ENCODE measurements around the gene LTB4R2. TPM values are rescaled to one million over a fixed set of nuclear protein-coding genes. Genes with fewer than 3 reads are reported as not detected.

Gene LTB4R2
- total RNA-seq, 2 donors from 2014 or later: 17.3 to 23.3 TPM

GRCh38 chr14:24282736-24283135, 27.2 kb upstream of the LTB4R2 start:
- Mint-ChIP-seq H3K27me3 (no peaks in the 10 kb centered on the region), H3K4me1 (peaks cover 32% of the 10 kb centered on the region), H3K27ac (no peak overlapping the region), H3K4me3 (no peak overlapping the region), H3K36me3 (ENCODE audit: low read depth) (no peaks in the 10 kb centered on the region)
- ATAC-seq (no peak), DNase-seq (no peak)
- no peaks in the 10 kb centered on the region for H3K9me3 ChIP-seq (ENCODE audit: control insufficient read depth, low read length, poor library complexity, severe bottlenecking)

GRCh38 chr14:24283796-24284460, 26.0 kb upstream of the LTB4R2 start:
- Mint-ChIP-seq H3K27ac (peak overlapping the region; percentile 19), H3K36me3 (ENCODE audit: low read depth) (no peaks in the 10 kb centered on the region), H3K4me3 (no peak overlapping the region), H3K27me3 (no peaks in the 10 kb centered on the region), H3K4me1 (peaks cover 22% of the 10 kb centered on the region)
- H3K9me3 ChIP-seq (ENCODE audit: control insufficient read depth, low read length, poor library complexity, severe bottlenecking): no peaks in the 10 kb centered on the region
- DNase-seq (no peak), ATAC-seq (no peak)

GRCh38 chr14:24284501-24285035, 25.4 kb upstream of the LTB4R2 start:
- H3K4me1 Mint-ChIP-seq: peaks cover 17% of the 10 kb centered on the region
- DNase-seq (no peak), ATAC-seq (no peak)
- no peaks in the 10 kb centered on the region for H3K27me3 Mint-ChIP-seq
- H3K27ac Mint-ChIP-seq: no peak overlapping the region
- no peaks in the 10 kb centered on the region for H3K9me3 ChIP-seq (ENCODE audit: control insufficient read depth, low read length, poor library complexity, severe bottlenecking)
- no peaks in the 10 kb centered on the region for H3K36me3 Mint-ChIP-seq (ENCODE audit: low read depth)
- no peak overlapping the region for H3K4me3 Mint-ChIP-seq

GRCh38 chr14:24285351-24285750, 24.6 kb upstream of the LTB4R2 start:
- H3K4me3 Mint-ChIP-seq: no peak overlapping the region
- no peaks in the 10 kb centered on the region for H3K36me3 Mint-ChIP-seq (ENCODE audit: low read depth)
- H3K4me1 Mint-ChIP-seq: peaks cover 14% of the 10 kb centered on the region
- H3K27ac Mint-ChIP-seq: no peak overlapping the region
- DNase-seq (no peak), ATAC-seq (no peak)
- H3K9me3 ChIP-seq (ENCODE audit: control insufficient read depth, low read length, poor library complexity, severe bottlenecking): no peaks in the 10 kb centered on the region
- H3K27me3 Mint-ChIP-seq: no peaks in the 10 kb centered on the region

GRCh38 chr14:24286996-24287395, 22.9 kb upstream of the LTB4R2 start:
- ATAC-seq (no peak), DNase-seq (no peak)
- peaks cover 12% of the 10 kb centered on the region for H3K4me1 Mint-ChIP-seq
- no peak overlapping the region for H3K27ac Mint-ChIP-seq
- H3K4me3 Mint-ChIP-seq: no peak overlapping the region
- no peaks in the 10 kb centered on the region for H3K27me3 Mint-ChIP-seq
- H3K9me3 ChIP-seq (ENCODE audit: control insufficient read depth, low read length, poor library complexity, severe bottlenecking): no peaks in the 10 kb centered on the region
- peaks cover under 1% of the 10 kb centered on the region for H3K36me3 Mint-ChIP-seq (ENCODE audit: low read depth)

- H3K27me3 Mint-ChIP-seq: no peaks in the 10 kb centered on the region
- DNase-seq (no peak), ATAC-seq (peak; percentile 95)
- H3K4me3 Mint-ChIP-seq: no peak overlapping the region
- H3K4me1 Mint-ChIP-seq: peaks cover 11% of the 10 kb centered on the region
- peak overlapping the region; percentile 63 for H3K27ac Mint-ChIP-seq
- no peaks in the 10 kb centered on the region for H3K9me3 ChIP-seq (ENCODE audit: control insufficient read depth, low read length, poor library complexity, severe bottlenecking)
- peaks cover 4% of the 10 kb centered on the region for H3K36me3 Mint-ChIP-seq (ENCODE audit: low read depth)
Measured at GRCh38 chr14:24289649-24290280, 20.2 kb upstream of the LTB4R2 start.

- peaks cover 4% of the 10 kb centered on the region for H3K36me3 Mint-ChIP-seq (ENCODE audit: low read depth)
- peak overlapping the region; percentile 63 for H3K27ac Mint-ChIP-seq
- no peaks in the 10 kb centered on the region for H3K27me3 Mint-ChIP-seq
- H3K9me3 ChIP-seq (ENCODE audit: control insufficient read depth, low read length, poor library complexity, severe bottlenecking): no peaks in the 10 kb centered on the region
- H3K4me1 Mint-ChIP-seq: peaks cover 11% of the 10 kb centered on the region
- no peak for ATAC-seq
- DNase-seq: no peak
- no peak overlapping the region for H3K4me3 Mint-ChIP-seq
Measured at GRCh38 chr14:24290746-24291145, 19.2 kb upstream of the LTB4R2 start.

- no peak for ATAC-seq
- H3K9me3 ChIP-seq (ENCODE audit: control insufficient read depth, low read length, poor library complexity, severe bottlenecking): no peaks in the 10 kb centered on the region
- Mint-ChIP-seq H3K27ac (peak overlapping the region; percentile 63), H3K4me1 (peaks cover 16% of the 10 kb centered on the region), H3K27me3 (no peaks in the 10 kb centered on the region), H3K36me3 (ENCODE audit: low read depth) (peaks cover 6% of the 10 kb centered on the region), H3K4me3 (no peak overlapping the region)
- no peak for DNase-seq
Measured at GRCh38 chr14:24291446-24292117, 18.4 kb upstream of the LTB4R2 start.

GRCh38 chr14:24292118-24292807, 17.7 kb upstream of the LTB4R2 start:
- Mint-ChIP-seq H3K4me3 (no peak overlapping the region), H3K4me1 (peaks cover 23% of the 10 kb centered on the region), H3K27me3 (no peaks in the 10 kb centered on the region), H3K27ac (no peak overlapping the region), H3K36me3 (ENCODE audit: low read depth) (peaks cover 9% of the 10 kb centered on the region)
- H3K9me3 ChIP-seq (ENCODE audit: control insufficient read depth, low read length, poor library complexity, severe bottlenecking): no peaks in the 10 kb centered on the region
- DNase-seq: no peak
- no peak for ATAC-seq

GRCh38 chr14:24293525-24293924, 16.4 kb upstream of the LTB4R2 start:
- H3K36me3 Mint-ChIP-seq (ENCODE audit: low read depth): peaks cover 14% of the 10 kb centered on the region
- no peaks in the 10 kb centered on the region for H3K9me3 ChIP-seq (ENCODE audit: control insufficient read depth, low read length, poor library complexity, severe bottlenecking)
- no peak for DNase-seq
- no peaks in the 10 kb centered on the region for H3K27me3 Mint-ChIP-seq
- H3K4me1 Mint-ChIP-seq: peaks cover 25% of the 10 kb centered on the region
- no peak overlapping the region for H3K4me3 Mint-ChIP-seq
- no peak overlapping the region for H3K27ac Mint-ChIP-seq
- ATAC-seq: no peak

GRCh38 chr14:24296341-24297157, 13.4 kb upstream of the LTB4R2 start:
- DNase-seq (peak; percentile 35 to 52 (median 51)), ATAC-seq (peak; percentile 77)
- Mint-ChIP-seq H3K27ac (peak overlapping the region; percentile 95), H3K36me3 (ENCODE audit: low read depth) (peaks cover 14% of the 10 kb centered on the region), H3K4me1 (peaks cover 30% of the 10 kb centered on the region), H3K27me3 (no peaks in the 10 kb centered on the region), H3K4me3 (peak overlapping the region; percentile 28)
- H3K9me3 ChIP-seq (ENCODE audit: control insufficient read depth, low read length, poor library complexity, severe bottlenecking): no peaks in the 10 kb centered on the region

GRCh38 chr14:24297190-24297964, 12.6 kb upstream of the LTB4R2 start:
- DNase-seq: no peak
- peak overlapping the region; percentile 95 for H3K27ac Mint-ChIP-seq
- H3K9me3 ChIP-seq (ENCODE audit: control insufficient read depth, low read length, poor library complexity, severe bottlenecking): no peaks in the 10 kb centered on the region
- H3K4me1 Mint-ChIP-seq: peaks cover 28% of the 10 kb centered on the region
- H3K4me3 Mint-ChIP-seq: peak overlapping the region; percentile 15
- H3K36me3 Mint-ChIP-seq (ENCODE audit: low read depth): peaks cover 10% of the 10 kb centered on the region
- ATAC-seq: no peak
- no peaks in the 10 kb centered on the region for H3K27me3 Mint-ChIP-seq
